H1 (cell line): ENCODE results near the gene ARRDC2. TPM values are rescaled to one million over a fixed set of nuclear protein-coding genes. Genes with fewer than 3 reads are reported as not detected.

Experiments
- CTCF ChIA-PET: fragments of 300-600 bp; sonication (Branson Sonifier 250); formaldehyde crosslinking; loops from one replicate; lab custom pipeline; 2021; ENCODE audit not compliant: partially characterized antibody; lab: Charles Lee
- POLR2A ChIA-PET: fragments of 300-600 bp; sonication (Branson Sonifier 250); formaldehyde crosslinking; loops from one replicate; lab custom pipeline; 2021; ENCODE audit warnings: inconsistent platforms; ENCODE audit not compliant: partially characterized antibody; lab: Charles Lee
- DNase-seq, 2 experiments: peaks; one replicate each; pipeline versions ENCODE4 v3.0.0 to v3.0.0-alpha.2; 2010 to 2022; ENCODE audit warnings: low spot score in 2 of 2, low read depth in 1 of 2, mixed read lengths in 1 of 2
- FAIRE-seq: peaks from 2 replicates; lab custom pipeline; 2011; peaks lifted over from hg19 to GRCh38; lab: Jason Lieb, UNC
- H2AFZ ChIP-seq: 2 replicates; pipeline ENCODE4 v1.8.1; 2012; ENCODE audit warnings: low read length, inconsistent platforms
- H2AK5ac ChIP-seq: 2 replicates; pipeline ENCODE4 v1.6.1; 2013; ENCODE audit warnings: low read depth, low read length
- H2BK120ac ChIP-seq: replicated peaks from 2 replicates; pipeline ENCODE3; 2013; ENCODE audit warnings: low read depth, low read length, inconsistent platforms
- H2BK12ac ChIP-seq: 2 replicates; pipeline ENCODE4 v1.6.1; 2013; ENCODE audit warnings: low read depth, low read length
- H2BK15ac ChIP-seq: 2 replicates; pipeline ENCODE4 v1.6.1; 2013; ENCODE audit warnings: low read length
- H2BK20ac ChIP-seq: 2 replicates; pipeline ENCODE4 v1.6.1; 2013; ENCODE audit warnings: low read length
- H2BK5ac ChIP-seq: 2 replicates; pipeline ENCODE4 v1.6.1; 2013; ENCODE audit warnings: low read depth, low read length
- H3K14ac ChIP-seq: 2 replicates; pipeline ENCODE4 v1.6.1; 2013; ENCODE audit warnings: inconsistent platforms; ENCODE audit not compliant: insufficient read length
- H3K18ac ChIP-seq: 2 replicates; pipeline ENCODE4 v1.6.1; 2013; ENCODE audit warnings: low read length; ENCODE audit errors: extremely low read depth
- H3K23ac ChIP-seq: 2 replicates; pipeline ENCODE4 v1.6.1; 2013; ENCODE audit warnings: inconsistent platforms; ENCODE audit not compliant: insufficient read length
- H3K23me2 ChIP-seq: 2 replicates; pipeline ENCODE4 v1.6.1; 2013; ENCODE audit warnings: low read depth, low read length
- H3K27ac ChIP-seq: 2 replicates; pipeline ENCODE4 v1.6.1; 2011; ENCODE audit warnings: low read depth, low read length, inconsistent platforms
- H3K27me3 ChIP-seq, 4 experiments: replicated peaks in 1 of 4; 1 replicate in 1 of 4; 2 replicates in 3 of 4; pipeline versions ENCODE4 v1.6.1 to v1.8.1; 2011 to 2013; ENCODE audit warnings: low read length in 3 of 4, mild to moderate bottlenecking in 3 of 4, inconsistent platforms in 2 of 4, mixed read lengths in 2 of 4, moderate library complexity in 1 of 4; ENCODE audit not compliant: control insufficient read depth in 3 of 4, insufficient read depth in 3 of 4; ENCODE audit errors: extremely low read depth in 1 of 4
- H3K36me3 ChIP-seq, 4 experiments: 2 replicates each; pipeline versions ENCODE4 v1.6.1 to v1.8.1; 2011 to 2013; ENCODE audit warnings: mild to moderate bottlenecking in 4 of 4, low read length in 3 of 4, moderate library complexity in 2 of 4, control low read depth in 1 of 4, inconsistent platforms in 1 of 4; ENCODE audit not compliant: insufficient read depth in 4 of 4, control insufficient read depth in 2 of 4
- H3K4ac ChIP-seq: replicated peaks from 2 replicates; pipeline ENCODE3; 2013; ENCODE audit warnings: low read length, low read depth, mixed read lengths, inconsistent platforms; ENCODE audit not compliant: insufficient read length
- H3K4me1 ChIP-seq, 4 experiments: replicated peaks in 1 of 4; 1 replicate in 1 of 4; 2 replicates in 3 of 4; pipeline versions ENCODE4 v1.6.1 to v1.8.1; 2011 to 2013; ENCODE audit warnings: low read length in 3 of 4, inconsistent platforms in 2 of 4, mixed read lengths in 1 of 4; ENCODE audit not compliant: insufficient read depth in 4 of 4, control insufficient read depth in 3 of 4
- H3K4me2 ChIP-seq, 2 experiments: 2 replicates each; pipeline versions ENCODE4 v1.6.1 to v1.8.1; 2011 to 2013; ENCODE audit warnings: low read depth in 2 of 2, low read length in 2 of 2, control low read depth in 1 of 2, inconsistent platforms in 1 of 2, mild to moderate bottlenecking in 1 of 2; ENCODE audit not compliant: insufficient read depth in 1 of 2
- H3K4me3 ChIP-seq, 4 experiments: fragments of 200-600, 300-600 bp in 1 of 4; sonication (generic), shearing (Covaris generic), sonication (Bioruptor Twin) in 1 of 4; 2 replicates each; pipeline versions ENCODE4 v1.5.1 to v1.8.1; 2011 to 2016; ENCODE audit warnings: low read length in 4 of 4, low read depth in 3 of 4, control low read depth in 2 of 4, inconsistent platforms in 2 of 4, mild to moderate bottlenecking in 2 of 4, mixed read lengths in 1 of 4, moderate library complexity in 1 of 4; ENCODE audit not compliant: insufficient read depth in 2 of 4; ENCODE audit errors: extremely low read depth in 1 of 4
- H3K56ac ChIP-seq: replicated peaks from 2 replicates; pipeline ENCODE3; 2013; ENCODE audit warnings: low read depth, mild to moderate bottlenecking, mixed read lengths, low read length, inconsistent platforms; ENCODE audit not compliant: insufficient read length
- H3K79me1 ChIP-seq: 2 replicates; pipeline ENCODE4 v1.6.1; 2013; ENCODE audit warnings: low read depth, low read length, control low read depth
- H3K79me2 ChIP-seq, 2 experiments: 2 replicates each; pipeline versions ENCODE4 v1.6.1 to v1.8.1; 2012 to 2013; ENCODE audit warnings: low read length in 2 of 2, mild to moderate bottlenecking in 2 of 2, inconsistent platforms in 1 of 2; ENCODE audit not compliant: insufficient read depth in 2 of 2, control insufficient read depth in 1 of 2
- H3K9ac ChIP-seq, 4 experiments: replicated peaks in 1 of 4; 1 replicate in 1 of 4; 2 replicates in 3 of 4; pipeline versions ENCODE4 v1.6.1 to v1.8.1; 2011 to 2013; ENCODE audit warnings: low read depth in 3 of 4, low read length in 3 of 4, control low read depth in 2 of 4, mild to moderate bottlenecking in 2 of 4, moderate library complexity in 2 of 4, inconsistent platforms in 1 of 4; ENCODE audit errors: extremely low read depth in 1 of 4
- H3K9me3 ChIP-seq, 2 experiments: 2 replicates each; pipeline versions ENCODE4 v1.6.1 to v1.8.1; 2012 to 2013; ENCODE audit warnings: mild to moderate bottlenecking in 2 of 2, moderate library complexity in 2 of 2, control low read depth in 1 of 2, inconsistent platforms in 1 of 2, low read depth in 1 of 2, low read length in 1 of 2, mixed read lengths in 1 of 2; ENCODE audit not compliant: insufficient read depth in 2 of 2
- H4K20me1 ChIP-seq, 2 experiments: replicated peaks in 1 of 2; 2 replicates each; pipeline versions ENCODE3 to v1.8.1; 2011 to 2013; ENCODE audit warnings: inconsistent platforms in 2 of 2, low read length in 2 of 2, mild to moderate bottlenecking in 1 of 2; ENCODE audit not compliant: insufficient read depth in 2 of 2, control insufficient read depth in 1 of 2
- H4K5ac ChIP-seq: 2 replicates; pipeline ENCODE4 v1.6.1; 2013; ENCODE audit warnings: low read length, low read depth, mixed read lengths, inconsistent platforms; ENCODE audit not compliant: insufficient read length
- H4K8ac ChIP-seq: 2 replicates; pipeline ENCODE4 v1.8.0; 2013; ENCODE audit warnings: mild to moderate bottlenecking, moderate library complexity, low read length, inconsistent platforms; ENCODE audit not compliant: insufficient read depth; ENCODE audit errors: extremely low read depth
- H4K91ac ChIP-seq: replicated peaks from 2 replicates; pipeline ENCODE3; 2013; ENCODE audit warnings: low read length, mixed read lengths, inconsistent platforms; ENCODE audit not compliant: insufficient read length
- CHD1 ChIP-seq: IDR thresholded peaks from 2 replicates; pipeline ENCODE4 v1.6.1; 2012; ENCODE audit warnings: low read depth, low read length, improper control_type of control experiment
- GABPA ChIP-seq: IDR thresholded peaks from 2 replicates; pipeline ENCODE4 v1.6.1; 2011; ENCODE audit warnings: mild to moderate bottlenecking, low read length, moderate library complexity, borderline replicate concordance; ENCODE audit not compliant: insufficient read depth
- HDAC6 ChIP-seq: IDR thresholded peaks from one replicate; pipeline ENCODE4 v1.7.1; 2012; ENCODE audit warnings: low read depth, mild to moderate bottlenecking, inconsistent platforms, low read length, moderate library complexity
- JUND ChIP-seq: IDR thresholded peaks from 2 replicates; pipeline ENCODE4 v1.6.1; 2011; ENCODE audit warnings: mild to moderate bottlenecking, improper control_type of control experiment, low read length
- NANOG ChIP-seq: IDR thresholded peaks from 2 replicates; pipeline ENCODE4 v1.6.1; 2011; ENCODE audit warnings: low read length, low read depth, mild to moderate bottlenecking, inconsistent platforms; ENCODE audit not compliant: insufficient read depth, poor library complexity, severe bottlenecking
- POLR2A ChIP-seq, 2 experiments: IDR thresholded peaks; 1 replicate in 1 of 2; 2 replicates in 1 of 2; pipeline ENCODE4 v1.6.1; 2011; ENCODE audit warnings: low read depth in 2 of 2, low read length in 2 of 2, mild to moderate bottlenecking in 2 of 2; ENCODE audit errors: control extremely low read depth in 1 of 2
- SIN3A ChIP-seq, 2 experiments: IDR thresholded peaks in 1 of 2; conservative IDR thresholded peaks in 1 of 2; 2 replicates each; pipeline ENCODE4 v1.6.1; 2011 to 2012; ENCODE audit warnings: low read length in 2 of 2, improper control_type of control experiment in 1 of 2, low read depth in 1 of 2, mild to moderate bottlenecking in 1 of 2
- SP2 ChIP-seq: IDR thresholded peaks from 2 replicates; pipeline ENCODE4 v1.6.1; 2012; ENCODE audit warnings: mild to moderate bottlenecking, low read length, inconsistent platforms
- ZNF274 ChIP-seq: IDR thresholded peaks from 2 replicates; pipeline ENCODE4 v1.7.0; 2012; ENCODE audit warnings: low read length, borderline replicate concordance; ENCODE audit errors: extremely low read depth
- WGBS, 2 experiments: shearing (Covaris generic) in 1 of 2; methylation state at CpG; one replicate each; pipeline versions ENCODE4 v1.1.6 to v1.1.7; 2013 to 2015; ENCODE audit warnings: low lambda C conversion rate in 2 of 2, mixed read lengths in 2 of 2, inconsistent platforms in 1 of 2, low coverage in 1 of 2, missing lambda C conversion rate in 1 of 2; ENCODE audit not compliant: insufficient replicate concordance in 2 of 2, insufficient coverage in 1 of 2, insufficient read length in 1 of 2; ENCODE audit errors: extremely low coverage in 1 of 2, missing lambda C conversion rate in 1 of 2; 5-methylcytosine and 5-hydroxymethylcytosine counted together
- long read RNA-seq, 2 experiments: library from RNA in 1 of 2; library from capped mRNA in 1 of 2; stranded (forward); transcript quantifications; one replicate each; pipeline ENCODE4 v2.0.0, GENCODE V29; 2021; ENCODE audit warnings: inconsistent platforms in 1 of 2
- polyA minus RNA-seq, 3 experiments: library from RNA; depleted of rRNA, polyadenylated mRNA; stranded (reverse); fragments of >200 nt; gene quantifications; 1 replicate in 2 of 3; 2 replicates in 1 of 3; pipeline ENCODE4 v1.2.3, GENCODE V29; 2011
- polyA plus RNA-seq, 7 experiments: library from polyadenylated mRNA; depleted of rRNA in 3 of 7; stranded (reverse) in 5 of 7; unstranded in 2 of 7; fragments of >200 nt in 5 of 7; fragments of 200-250 nt in 2 of 7; gene quantifications; 1 replicate in 5 of 7; 2 replicates in 1 of 7; 4 replicates in 1 of 7; pipeline versions ENCODE4 v1.2.1 to v1.2.3, GENCODE V29; 2011 to 2013; ENCODE audit warnings: missing spikeins in 2 of 7, mixed read lengths in 2 of 7
- total RNA-seq: library from RNA; stranded (reverse); fragmentation: NEBNext Ultra II Directional; extraction: Animal tissue kit (Norgen Biotek cat#: 25700); gene quantifications from 2 replicates; pipeline ENCODE4 v1.2.1, GENCODE V29; 2021

Gene ARRDC2
- total RNA-seq (6.2 and 6.9 TPM in 2 replicates), polyA plus RNA-seq (2011; rRNA removed) (5.4 and 5.8 TPM in 2 replicates), polyA minus RNA-seq (2011; rRNA and poly(A)+ RNA removed) (2.7 and 6.1 TPM in 2 replicates)
- polyA plus RNA-seq (2011; cell fraction: cytosol; rRNA removed): 6.6 TPM
- 9.2 TPM for polyA plus RNA-seq (2011; cell fraction: nucleus; rRNA removed)
- 5.2 to 7.8 TPM (median 5.9 TPM) in 4 replicates for polyA plus RNA-seq (2012, experiment 1 of 2)
- polyA plus RNA-seq (2012, experiment 2 of 2): 4.6 TPM
- 3.4 TPM for polyA plus RNA-seq (2013, experiment 1 of 2)
- polyA plus RNA-seq (2013, experiment 2 of 2): 3.6 TPM
- 7.0 TPM for polyA minus RNA-seq (2011; cell fraction: cytosol; rRNA and poly(A)+ RNA removed)
- polyA minus RNA-seq (2011; cell fraction: nucleus; rRNA and poly(A)+ RNA removed): 10.7 TPM
- long read RNA-seq, experiment 1, partial matches to known transcripts: 0 of 1 reads
- long read RNA-seq, experiment 1, other reads (novel, unspliced or antisense): 1 of 1 reads
- long read RNA-seq, experiment 2: 0 reads

DNA sequence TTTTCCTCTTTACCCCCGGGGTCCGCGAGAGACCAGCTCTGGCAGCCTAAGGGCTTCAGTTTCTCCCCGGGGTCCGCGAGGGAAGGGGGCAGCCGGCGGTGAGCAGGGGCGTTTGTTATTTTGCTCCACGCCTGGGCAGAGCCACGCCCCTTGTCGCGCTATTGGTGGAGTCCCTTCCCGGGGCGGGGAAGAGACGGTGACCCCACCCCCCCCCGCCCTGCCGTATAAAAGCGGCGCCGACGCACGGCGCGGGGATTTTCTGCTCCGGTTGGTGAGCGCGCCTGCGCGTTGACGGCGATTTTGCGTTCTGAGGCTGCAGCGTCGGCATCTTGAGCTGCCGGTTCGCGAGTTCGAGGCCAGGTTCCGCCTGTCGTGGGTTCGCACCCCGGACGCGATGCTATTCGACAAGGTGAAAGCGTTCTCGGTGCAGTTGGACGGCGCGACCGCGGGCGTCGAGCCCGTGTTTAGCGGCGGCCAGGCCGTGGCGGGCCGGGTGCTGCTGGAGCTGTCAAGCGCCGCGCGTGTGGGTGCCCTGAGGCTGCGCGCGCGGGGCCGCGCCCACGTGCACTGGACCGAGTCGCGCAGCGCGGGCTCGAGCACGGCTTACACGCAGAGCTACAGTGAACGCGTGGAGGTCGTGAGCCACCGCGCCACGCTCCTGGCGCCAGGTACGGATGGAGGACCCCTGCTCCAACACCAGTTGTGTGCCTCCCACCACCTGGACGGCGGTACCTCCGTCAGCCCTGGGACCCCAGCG, at the start of gene ARRDC2:
ARRDC2 (plus strand) TSS at position 254 of the 757 bp plus-strand sequence; CDS start at position 395, 141 bp downstream.
- Histone ChIP-seq H3K9me3 (peaks cover 0 to 3% of the 10 kb centered on the region in 2 experiments; a peak in 1 of 4 replicates), H3K36me3 (peaks cover 0 to 2% (median 0%) of the 10 kb centered on the region in 4 experiments; a peak in 1 of 8 replicates), H4K8ac (peak within 1 kb of the TSS; percentile 78; the same call in 1 of the 2 replicates), H4K5ac (no peak within 1 kb of the TSS), H3K79me1 (no peaks in the 10 kb centered on the region), H4K91ac (peak within 1 kb of the TSS; percentile 94), H2BK12ac (no peak within 1 kb of the TSS), H3K9ac (peak within 1 kb of the TSS in 3 of 4 experiments; percentile 48 to 50 (median 50); a peak in 5 of 7 replicates), H3K23ac (no peak within 1 kb of the TSS), H2AK5ac (no peak within 1 kb of the TSS; the same call in 1 of the 2 replicates), H2AFZ (peak within 1 kb of the TSS; percentile 51; the same call in 1 of the 2 replicates), H3K56ac (no peak within 1 kb of the TSS), H3K23me2 (peaks cover 12% of the 10 kb centered on the region), H2BK15ac (no peak within 1 kb of the TSS), H3K27me3 (no peaks in the 10 kb centered on the region), H3K4ac (no peak within 1 kb of the TSS), H3K14ac (no peak within 1 kb of the TSS), H3K4me3 (peak within 1 kb of the TSS; percentile 19 to 75 (median 62)), H3K27ac (no peak within 1 kb of the TSS), H2BK120ac (no peak within 1 kb of the TSS), H2BK20ac (peak within 1 kb of the TSS; percentile 34; the same call in 1 of the 2 replicates), H3K4me2 (peak within 1 kb of the TSS; percentile 57 to 100), H2BK5ac (no peak within 1 kb of the TSS; the same call in 1 of the 2 replicates), H4K20me1 (no peaks in the 10 kb centered on the region), H3K4me1 (peaks cover 0 to 11% (median 4%) of the 10 kb centered on the region in 4 experiments; a peak in 5 of 7 replicates), H3K18ac (peak within 1 kb of the TSS; percentile 48; the same call in 1 of the 2 replicates), H3K79me2 (no peaks in the 10 kb centered on the region)
- CTCF ChIA-PET: interaction anchor here (0.5 to 3.3 kb wide), 18 partner anchors 10 to 193 kb away, joined by 3 to 34 read pairs (median 3); no protein-coding TSS in a partner anchor
- peak; percentile 71 to 86 for DNase-seq
- 22% methylated on average over 62 of the region's 92 CpGs; no CpG with 5 or more reads in 1 of the 2 experiments for WGBS, 2 experiments
- no peak for FAIRE-seq
- POLR2A ChIA-PET: interaction anchor here (0.7 to 2.0 kb wide), 13 partner anchors 11 to 156 kb away, joined by 3 to 5 read pairs (median 3); partner anchors contain the start of gene RPL18A
- TF ChIP-seq NANOG (no peak), POLR2A (IDR thresholded peaks at IDR 0.05; ENCODE audit: control extremely low read depth in 1 of 2, low read depth in 2 of 2, low read length in 2 of 2) (peak in 1 of 2 experiments; percentile 63; a peak in 1 of 3 replicates), SIN3A (conservative IDR thresholded peaks at IDR 0.05 in 1 of 2, IDR thresholded peaks at IDR 0.05 in 1 of 2; ENCODE audit: low read depth in 1 of 2, low read length in 2 of 2) (no peak), SP2 (no peak), GABPA (peak; percentile 63; the same call in 1 of the 2 replicates), ZNF274 (no peak), CHD1 (no peak), HDAC6 (no peak), JUND (no peak)
